GM19372 (cell line): ENCODE data around the gene NTN5.

Experiments
- ATAC-seq: cut with Tn5 transposase; IDR thresholded peaks from one replicate; pipeline ENCODE4 v1.9.1; 2021; ENCODE audit warnings: mild to moderate bottlenecking, low read depth, moderate library complexity; ENCODE audit not compliant: unreplicated experiment

The NTN5 gene

DNA sequence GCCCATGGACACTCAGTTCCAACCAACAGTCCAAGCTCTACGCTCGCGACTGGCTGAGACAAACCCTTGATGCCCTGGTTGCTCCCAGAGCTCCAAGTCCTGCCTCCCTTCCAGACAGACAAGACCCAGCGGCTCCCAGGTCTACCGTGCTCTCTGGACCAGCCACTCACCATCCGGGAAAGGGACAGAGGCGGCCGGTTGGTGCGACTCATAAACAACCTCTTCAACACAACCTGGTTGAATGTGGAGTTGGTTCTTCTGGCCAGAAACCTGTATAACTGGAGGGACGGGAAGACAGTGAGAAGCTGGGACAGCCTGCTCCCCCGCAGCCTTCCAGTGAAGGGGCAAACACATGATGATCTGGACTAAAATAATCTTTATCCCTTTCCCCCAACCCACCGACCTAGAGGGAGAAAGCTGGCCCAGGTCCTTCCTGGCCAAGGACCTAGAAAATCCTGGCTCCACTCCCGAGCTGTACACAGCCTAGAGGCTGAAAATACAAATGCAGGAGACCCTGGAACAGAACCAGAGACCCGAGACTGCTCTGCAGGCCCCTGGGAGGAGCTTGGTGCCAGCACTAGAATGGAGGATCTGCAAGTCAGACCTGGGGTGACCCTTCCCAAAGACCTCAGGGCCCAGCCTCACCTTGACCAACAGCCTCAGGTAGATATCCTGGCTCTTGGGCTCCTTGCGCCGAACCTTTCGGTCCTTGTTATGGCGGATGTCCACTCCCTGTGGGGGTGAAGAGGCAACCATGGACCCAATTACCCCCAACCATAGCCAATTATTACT lies 55.5 kb downstream of the NTN5 start:
- no peak for ATAC-seq

DNA sequence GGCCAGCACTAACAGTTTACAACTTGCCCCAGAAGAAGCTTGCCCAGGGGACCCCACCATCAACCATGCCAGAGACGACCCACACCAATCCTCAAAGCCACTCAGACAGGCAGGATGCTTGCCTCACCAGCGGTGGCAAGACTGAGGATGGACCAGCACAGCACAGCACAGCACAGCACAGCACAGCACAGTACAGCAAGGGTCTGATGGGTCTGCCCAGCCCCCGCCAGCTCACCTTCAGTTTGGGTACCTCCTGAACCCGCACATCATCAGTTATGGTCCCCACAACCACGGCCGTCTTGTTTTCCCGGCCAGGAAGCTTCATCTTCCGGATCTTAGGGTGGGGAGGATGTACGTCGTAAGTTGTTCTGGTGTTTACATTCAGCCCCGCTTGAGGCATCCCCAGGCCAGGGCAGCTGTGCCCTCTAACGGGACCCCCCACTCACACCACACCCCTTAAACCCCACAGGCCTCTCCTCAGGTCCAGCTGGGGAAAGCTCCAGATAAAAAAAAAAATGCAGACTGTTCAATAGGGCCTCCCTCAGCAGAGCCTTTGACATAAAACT lies 56.2 kb downstream of the NTN5 start:
- ATAC-seq = no peak

DNA sequence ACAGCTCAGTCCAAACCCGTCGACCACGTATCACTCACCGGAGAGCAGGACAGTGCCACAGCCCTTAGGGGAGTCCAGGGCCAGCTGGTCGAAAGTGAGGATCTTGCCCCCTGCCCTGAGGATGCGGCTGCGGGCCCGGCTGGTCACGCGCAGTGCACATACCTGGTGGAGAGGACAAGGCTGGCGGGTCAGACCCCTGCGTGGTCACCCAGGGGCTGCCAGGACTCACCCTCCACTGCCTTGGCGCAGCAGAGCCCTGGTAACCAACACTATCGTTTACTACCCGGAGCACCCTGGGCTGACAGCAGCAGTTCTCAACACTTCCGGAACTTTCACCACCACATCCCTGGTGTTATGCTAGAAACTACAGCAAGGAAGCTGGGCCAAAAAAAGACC lies 56.8 kb downstream of the NTN5 start:
- no peak for ATAC-seq

DNA sequence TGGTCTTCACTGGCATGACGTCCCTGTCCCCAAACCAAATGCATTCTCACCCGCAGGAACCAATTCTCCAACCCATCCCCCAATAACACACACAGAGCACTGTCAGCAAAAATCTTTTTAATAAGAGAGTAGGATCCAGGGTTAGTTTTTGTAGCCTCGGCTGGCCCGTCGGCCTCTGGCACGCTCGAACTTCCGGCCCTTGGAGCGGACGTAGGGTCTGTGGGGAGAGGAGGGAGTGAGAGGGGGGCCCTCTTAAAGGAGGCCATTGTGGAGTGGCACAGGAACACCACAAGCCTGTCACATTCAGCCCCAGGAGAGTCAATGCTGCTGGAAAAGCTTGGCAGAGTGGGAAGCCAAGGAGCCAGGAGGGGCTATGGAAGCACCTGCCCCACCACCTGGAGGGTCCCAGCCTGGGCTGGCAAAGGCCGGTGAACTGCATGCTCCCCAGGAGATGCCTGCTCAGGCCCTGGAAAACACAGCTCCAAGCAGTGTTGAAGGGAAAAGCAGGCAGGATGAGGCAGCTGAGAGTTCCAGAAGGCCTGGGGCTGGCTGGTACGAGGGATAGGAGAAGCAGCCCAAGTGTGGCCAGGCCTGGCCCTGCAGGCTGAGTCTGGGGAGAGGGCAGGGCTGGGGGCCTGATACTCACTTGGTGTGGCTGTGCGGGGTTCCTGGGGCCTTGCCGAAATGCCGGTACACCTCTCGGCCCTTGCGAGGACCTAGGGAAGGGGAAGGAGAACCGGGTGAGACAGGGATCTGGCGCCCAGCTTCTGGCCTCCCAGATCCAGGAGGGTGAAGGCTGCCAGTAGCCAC lies 57.4 kb downstream of the NTN5 start:
- no peak for ATAC-seq

DNA sequence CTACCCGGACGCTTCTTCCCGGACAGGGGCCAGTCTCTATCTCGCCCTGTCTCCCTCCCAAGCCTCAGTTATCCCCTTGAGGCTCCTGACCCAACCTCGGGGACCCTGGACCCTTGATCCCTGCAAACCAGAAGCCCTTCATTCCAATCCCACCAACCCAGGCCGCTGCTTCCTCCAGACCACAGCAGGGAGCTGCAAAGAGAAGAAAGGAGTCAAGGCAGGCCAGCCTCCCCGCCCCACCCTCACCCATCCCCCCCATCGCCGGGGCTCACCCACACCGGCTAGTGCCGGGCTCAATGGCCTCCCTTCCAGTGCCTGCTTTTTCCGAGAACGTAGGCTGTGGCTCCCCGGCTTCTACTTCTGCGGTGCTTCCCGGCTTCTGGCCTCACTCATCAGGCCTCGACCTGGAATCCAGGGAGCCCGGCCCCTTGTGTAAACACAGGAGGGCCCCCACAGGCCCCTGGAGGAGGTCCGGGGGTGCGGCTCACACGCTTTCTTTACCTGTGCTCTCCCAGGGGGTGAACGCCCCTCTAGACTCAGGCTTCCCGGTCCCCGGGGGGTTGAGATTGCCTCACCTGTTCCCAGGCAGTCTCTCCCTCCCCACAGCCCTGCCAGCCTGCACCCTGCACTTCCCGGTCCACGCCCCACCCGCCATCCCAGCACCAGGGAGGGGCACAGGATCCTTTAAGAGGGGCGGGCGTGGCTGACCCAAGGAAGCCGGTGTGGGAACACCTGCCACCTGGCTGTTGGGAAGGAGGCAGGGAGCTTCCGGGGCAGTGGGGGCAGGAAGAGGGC lies 58.2 kb downstream of the NTN5 start, which contains the start of gene FAM83E:
FAM83E (minus strand) TSS at position 641 of the 795 bp plus-strand sequence. CDS start 1,704 bp downstream, outside the sequence.
- no peak for ATAC-seq

DNA sequence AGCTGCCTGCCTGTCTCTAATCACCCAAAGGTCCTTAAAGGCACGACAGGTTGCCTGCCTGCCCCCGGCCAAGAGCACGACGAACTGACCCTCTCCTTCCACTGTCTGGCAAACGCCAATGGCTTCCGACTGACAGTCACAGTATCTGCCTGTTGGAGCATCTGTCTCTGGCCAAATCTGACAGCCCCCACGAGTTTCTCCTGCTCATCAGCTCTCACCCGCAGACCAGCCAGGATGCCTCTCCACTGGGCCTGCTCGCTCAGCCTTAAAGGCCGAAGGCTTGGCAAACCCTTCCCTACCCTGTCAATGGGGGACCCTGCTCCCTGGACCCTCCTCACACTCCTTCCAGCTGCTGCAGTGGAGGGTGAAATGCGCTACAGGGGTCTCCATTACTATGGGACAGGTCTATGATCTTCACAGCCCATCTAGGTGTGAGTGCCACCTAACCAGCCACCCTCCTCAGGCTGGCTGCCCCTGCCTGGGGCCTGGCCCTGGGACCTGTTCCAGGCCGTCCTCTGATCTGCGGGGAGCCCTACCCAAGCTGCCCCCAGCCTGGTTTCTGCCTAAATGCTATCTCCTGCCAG lies 58.9 kb downstream of the NTN5 start:
- ATAC-seq = no peak

DNA sequence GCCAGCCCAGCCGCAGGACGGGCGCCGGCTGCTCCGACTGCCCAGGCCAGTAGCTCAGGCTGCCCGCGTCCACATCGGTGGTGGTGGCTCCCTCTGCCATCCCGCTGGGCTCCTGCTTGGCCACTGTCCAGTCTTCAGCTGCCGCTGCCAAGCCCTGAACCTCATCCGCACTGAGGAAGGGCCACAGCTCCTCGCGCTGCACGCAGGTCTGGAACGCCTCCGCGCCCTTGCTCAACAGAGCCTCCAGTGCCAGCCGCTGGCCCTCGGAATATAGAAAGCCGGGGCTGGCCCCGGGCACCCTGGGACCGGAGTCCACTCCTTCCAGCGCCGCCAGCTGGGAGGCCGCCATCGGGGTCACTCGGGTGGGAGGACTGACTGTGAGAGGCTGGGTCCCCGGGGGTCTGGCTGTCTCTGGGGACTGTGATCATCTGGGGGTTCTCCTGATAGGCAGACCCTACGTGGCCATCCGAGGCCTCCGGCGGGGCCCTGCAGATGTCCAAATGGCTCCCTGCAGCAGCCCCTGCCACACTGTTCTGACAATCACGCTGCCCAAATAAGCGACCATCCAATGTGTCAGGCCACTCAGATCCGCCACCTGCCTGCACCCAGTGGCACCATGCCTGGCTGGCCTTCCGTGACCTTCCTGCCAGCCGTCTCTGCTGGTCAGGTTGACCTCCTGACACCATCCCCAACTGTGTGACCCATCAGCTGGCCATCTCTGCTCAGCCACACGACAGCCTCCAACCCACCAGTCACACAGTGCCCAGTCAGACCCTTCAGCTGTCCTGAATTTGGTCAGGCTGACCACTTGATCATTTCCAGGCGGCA lies 59.6 kb downstream of the NTN5 start:
- ATAC-seq = no peak

DNA sequence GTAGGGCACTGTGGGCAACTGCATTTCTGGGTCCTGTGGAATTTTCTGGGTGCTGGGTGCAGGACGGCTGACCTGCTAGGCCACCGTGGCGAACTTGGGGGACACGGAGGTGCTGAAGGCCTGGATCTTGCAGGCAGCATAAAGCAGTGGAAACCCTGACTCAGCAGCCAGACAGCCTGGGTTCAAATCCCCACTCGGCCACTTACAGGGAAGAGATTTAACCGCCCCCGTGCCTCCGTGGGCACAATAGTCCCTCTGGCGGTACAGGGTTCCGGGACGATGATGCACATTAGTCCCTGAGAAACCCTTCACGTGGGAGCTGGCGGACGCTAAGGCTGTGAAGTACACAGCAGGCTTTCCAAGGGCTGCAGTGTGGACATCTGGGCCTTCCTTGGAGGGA lies 60.9 kb downstream of the NTN5 start:
- ATAC-seq = no peak
